Measurements from ENCODE around the gene LSAMP. TPM values are rescaled to one million over a fixed set of nuclear protein-coding genes. Genes with fewer than 3 reads are reported as not detected.
A peak's percentile ranks its signal among the peaks of the same experiment; 100 is the strongest.

Gene LSAMP
- total RNA-seq, 1 donor from 2014 or later = 16.4 TPM

DNA sequence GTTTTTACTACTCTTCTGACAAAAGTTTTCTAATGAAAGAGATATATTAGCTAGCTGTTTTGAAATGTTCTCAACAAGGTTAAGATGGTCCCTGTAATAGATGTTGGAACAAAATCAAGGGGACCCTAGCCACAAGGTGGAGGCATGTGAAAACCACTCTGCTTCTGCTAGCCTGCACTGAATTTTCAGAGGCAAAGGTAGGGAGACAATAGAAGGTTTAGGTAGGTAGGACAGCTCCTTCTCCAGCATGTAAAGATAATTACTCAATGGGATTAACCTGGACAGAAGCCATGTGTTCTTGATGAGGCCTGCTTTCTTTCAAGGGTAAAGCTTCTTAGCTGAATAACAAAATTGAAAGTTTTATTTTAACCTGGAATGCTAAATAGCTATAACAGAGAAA lies 333.5 kb downstream of the LSAMP start:
- Histone ChIP-seq H3K4me3 (ENCODE audit: insufficient read depth, low read depth, low read length) (no peak overlapping the region), H3K9me3 (ENCODE audit: insufficient read depth, low read depth, low read length) (no peaks in the 10 kb centered on the region), H3K9ac (ENCODE audit: low read length) (no peak overlapping the region), H4K20me1 (ENCODE audit: insufficient read depth, low read length) (no peaks in the 10 kb centered on the region), H3K36me3 (ENCODE audit: insufficient read depth, low read length) (no peaks in the 10 kb centered on the region), H3K27me3 (ENCODE audit: insufficient read depth, low read length) (no peaks in the 10 kb centered on the region), H3K4me2 (ENCODE audit: low read length) (no peak overlapping the region), H3K4me1 (ENCODE audit: insufficient read depth, low read length) (no peaks in the 10 kb centered on the region), H2AFZ (ENCODE audit: low read depth, low read length) (no peak overlapping the region), H3K27ac (ENCODE audit: low read depth, low read length) (no peak overlapping the region), H3K79me2 (ENCODE audit: insufficient read depth, low read length) (no peaks in the 10 kb centered on the region)
- H3K27me3 Mint-ChIP-seq (ENCODE audit: low read depth, unreplicated experiment) = no peaks in the 10 kb centered on the region
- H3K4me3 Mint-ChIP-seq (ENCODE audit: unreplicated experiment) = no peak overlapping the region
- peaks cover 16% of the 10 kb centered on the region for H3K4me1 Mint-ChIP-seq (ENCODE audit: low read depth, unreplicated experiment)
- DNase-seq (ENCODE audit: low read depth) (no peak), FAIRE-seq (no peak)
- H3K9me3 Mint-ChIP-seq (ENCODE audit: unreplicated experiment) = no peaks in the 10 kb centered on the region
- H3K36me3 Mint-ChIP-seq (ENCODE audit: low read depth, unreplicated experiment) = no peaks in the 10 kb centered on the region
- no peak overlapping the region for H3K27ac Mint-ChIP-seq (ENCODE audit: unreplicated experiment)
- TF ChIP-seq, protein P1, sequence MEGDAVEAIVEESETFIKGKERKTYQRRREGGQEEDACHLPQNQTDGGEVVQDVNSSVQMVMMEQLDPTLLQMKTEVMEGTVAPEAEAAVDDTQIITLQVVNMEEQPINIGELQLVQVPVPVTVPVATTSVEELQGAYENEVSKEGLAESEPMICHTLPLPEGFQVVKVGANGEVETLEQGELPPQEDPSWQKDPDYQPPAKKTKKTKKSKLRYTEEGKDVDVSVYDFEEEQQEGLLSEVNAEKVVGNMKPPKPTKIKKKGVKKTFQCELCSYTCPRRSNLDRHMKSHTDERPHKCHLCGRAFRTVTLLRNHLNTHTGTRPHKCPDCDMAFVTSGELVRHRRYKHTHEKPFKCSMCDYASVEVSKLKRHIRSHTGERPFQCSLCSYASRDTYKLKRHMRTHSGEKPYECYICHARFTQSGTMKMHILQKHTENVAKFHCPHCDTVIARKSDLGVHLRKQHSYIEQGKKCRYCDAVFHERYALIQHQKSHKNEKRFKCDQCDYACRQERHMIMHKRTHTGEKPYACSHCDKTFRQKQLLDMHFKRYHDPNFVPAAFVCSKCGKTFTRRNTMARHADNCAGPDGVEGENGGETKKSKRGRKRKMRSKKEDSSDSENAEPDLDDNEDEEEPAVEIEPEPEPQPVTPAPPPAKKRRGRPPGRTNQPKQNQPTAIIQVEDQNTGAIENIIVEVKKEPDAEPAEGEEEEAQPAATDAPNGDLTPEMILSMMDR (IDR thresholded peaks at IDR 0.05; ENCODE audit: insufficient read depth, low read depth, low read length) = no peak
- TF ChIP-seq EZH2 (IDR thresholded peaks at IDR 0.05; ENCODE audit: insufficient read depth, low read length) = no peak

DNA sequence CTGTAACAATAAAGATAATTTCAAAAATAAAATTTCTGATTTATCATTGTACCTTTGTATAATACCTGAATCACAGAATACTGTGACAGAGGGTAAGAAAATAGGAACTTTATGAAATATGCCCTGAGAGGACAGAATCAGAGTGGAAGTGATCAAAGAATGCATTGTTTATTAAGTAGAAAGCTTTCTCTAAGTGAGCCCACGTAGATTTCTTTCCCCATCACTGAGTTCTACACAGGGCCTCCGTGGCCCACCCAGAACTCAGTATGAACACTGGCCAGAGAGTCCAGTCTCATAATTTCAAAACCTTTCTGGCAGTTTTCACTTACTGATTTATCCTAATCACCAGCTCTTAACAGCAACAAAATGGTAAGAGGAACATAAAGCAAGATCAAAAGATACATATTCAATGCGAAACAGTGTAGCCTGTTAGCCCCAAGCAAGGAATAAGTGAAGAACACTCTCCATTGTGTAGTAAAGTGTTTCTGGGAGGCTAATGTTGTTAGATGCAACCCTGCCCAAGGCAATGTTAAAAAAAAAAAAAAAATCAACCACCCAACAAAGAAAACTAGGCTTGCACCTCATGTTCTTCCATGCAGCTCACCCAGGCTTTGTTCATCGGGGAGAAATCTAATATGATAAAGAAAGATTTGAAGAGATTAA lies 341.3 kb downstream of the LSAMP start:
- no peak for TF ChIP-seq EZH2 (IDR thresholded peaks at IDR 0.05; ENCODE audit: insufficient read depth, low read length)
- TF ChIP-seq, protein P1 (IDR thresholded peaks at IDR 0.05; ENCODE audit: insufficient read depth, low read depth, low read length) = no peak
- Histone ChIP-seq H3K9me3 (ENCODE audit: insufficient read depth, low read depth, low read length) (no peaks in the 10 kb centered on the region), H3K27me3 (ENCODE audit: insufficient read depth, low read length) (no peaks in the 10 kb centered on the region), H2AFZ (ENCODE audit: low read depth, low read length) (peak overlapping the region; percentile 15), H3K9ac (ENCODE audit: low read length) (no peak overlapping the region), H3K36me3 (ENCODE audit: insufficient read depth, low read length) (no peaks in the 10 kb centered on the region), H3K4me1 (ENCODE audit: insufficient read depth, low read length) (no peaks in the 10 kb centered on the region), H4K20me1 (ENCODE audit: insufficient read depth, low read length) (no peaks in the 10 kb centered on the region), H3K27ac (ENCODE audit: low read depth, low read length) (no peak overlapping the region), H3K4me2 (ENCODE audit: low read length) (no peak overlapping the region), H3K79me2 (ENCODE audit: insufficient read depth, low read length) (no peaks in the 10 kb centered on the region), H3K4me3 (ENCODE audit: insufficient read depth, low read depth, low read length) (no peak overlapping the region)
- FAIRE-seq (no peak), DNase-seq (ENCODE audit: low read depth) (no peak)
- no peak overlapping the region for H3K4me3 Mint-ChIP-seq (ENCODE audit: unreplicated experiment)
- no peaks in the 10 kb centered on the region for H3K36me3 Mint-ChIP-seq (ENCODE audit: low read depth, unreplicated experiment)
- no peaks in the 10 kb centered on the region for H3K9me3 Mint-ChIP-seq (ENCODE audit: unreplicated experiment)
- H3K27ac Mint-ChIP-seq (ENCODE audit: unreplicated experiment) = no peak overlapping the region
- H3K4me1 Mint-ChIP-seq (ENCODE audit: low read depth, unreplicated experiment) = no peaks in the 10 kb centered on the region
- H3K27me3 Mint-ChIP-seq (ENCODE audit: low read depth, unreplicated experiment) = no peaks in the 10 kb centered on the region

DNA sequence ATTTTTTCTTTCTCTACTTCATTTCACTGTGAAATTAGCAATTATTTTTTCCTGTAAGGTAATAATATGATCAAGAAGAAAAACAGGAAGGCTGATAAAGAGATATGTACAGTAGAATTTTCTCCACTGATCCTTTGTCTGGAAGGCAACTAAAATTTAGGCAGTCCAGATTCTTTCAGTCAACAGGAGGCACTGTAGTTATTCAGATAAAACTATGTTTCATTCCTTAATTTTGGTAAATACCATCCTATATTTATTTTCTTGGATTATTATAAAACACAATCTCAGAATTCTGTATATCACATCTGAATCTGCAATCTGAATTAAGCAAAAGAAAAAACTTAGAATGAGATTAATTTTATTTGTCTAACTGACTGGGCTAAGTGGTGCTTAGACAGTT lies 343.2 kb downstream of the LSAMP start:
- no peak for DNase-seq (ENCODE audit: low read depth)
- Histone ChIP-seq H3K9ac (ENCODE audit: low read length) (no peak overlapping the region), H4K20me1 (ENCODE audit: insufficient read depth, low read length) (no peaks in the 10 kb centered on the region), H3K4me3 (ENCODE audit: insufficient read depth, low read depth, low read length) (no peak overlapping the region), H3K4me2 (ENCODE audit: low read length) (no peak overlapping the region), H3K36me3 (ENCODE audit: insufficient read depth, low read length) (no peaks in the 10 kb centered on the region), H3K27me3 (ENCODE audit: insufficient read depth, low read length) (no peaks in the 10 kb centered on the region), H2AFZ (ENCODE audit: low read depth, low read length) (no peak overlapping the region), H3K79me2 (ENCODE audit: insufficient read depth, low read length) (no peaks in the 10 kb centered on the region), H3K9me3 (ENCODE audit: insufficient read depth, low read depth, low read length) (no peaks in the 10 kb centered on the region), H3K4me1 (ENCODE audit: insufficient read depth, low read length) (no peaks in the 10 kb centered on the region), H3K27ac (ENCODE audit: low read depth, low read length) (no peak overlapping the region)
- H3K27me3 Mint-ChIP-seq (ENCODE audit: low read depth, unreplicated experiment) = no peaks in the 10 kb centered on the region
- no peak for TF ChIP-seq EZH2 (IDR thresholded peaks at IDR 0.05; ENCODE audit: insufficient read depth, low read length)
- TF ChIP-seq, protein P1 (IDR thresholded peaks at IDR 0.05; ENCODE audit: insufficient read depth, low read depth, low read length) = no peak
- H3K36me3 Mint-ChIP-seq (ENCODE audit: low read depth, unreplicated experiment) = peaks cover 2% of the 10 kb centered on the region
- H3K4me3 Mint-ChIP-seq (ENCODE audit: unreplicated experiment) = no peak overlapping the region
- H3K4me1 Mint-ChIP-seq (ENCODE audit: low read depth, unreplicated experiment) = peaks cover under 1% of the 10 kb centered on the region
- no peaks in the 10 kb centered on the region for H3K9me3 Mint-ChIP-seq (ENCODE audit: unreplicated experiment)
- no peak for FAIRE-seq
- no peak overlapping the region for H3K27ac Mint-ChIP-seq (ENCODE audit: unreplicated experiment)

Measured in astrocyte (in vitro differentiated cells and primary cell).